Upper lobe of right lung (tissue), 1 donor: Measurements from ENCODE around the gene ERC2. TPM values are rescaled to one million over a fixed set of nuclear protein-coding genes. Genes with fewer than 3 reads are reported as not detected.

Source experiments
- ATAC-seq: fragments of 200-7000 bp; cut with Tn5 transposase; one replicate; pipeline ENCODE4 v1.9.1; 2020; ENCODE audit warnings: mild to moderate bottlenecking, moderate library complexity
- DNase-seq: peaks from one replicate; pipeline ENCODE4 v3.0.0-alpha.2; 2020
- H3K27ac ChIP-seq: fragments of 200-600 bp; one replicate; pipeline ENCODE4 v1.8.0; 2022
- H3K27me3 ChIP-seq: fragments of 200-600 bp; one replicate; pipeline ENCODE4 v1.8.0; 2022; ENCODE audit warnings: mild to moderate bottlenecking
- H3K36me3 ChIP-seq: fragments of 200-600 bp; one replicate; pipeline ENCODE4 v1.8.0; 2022
- H3K4me1 ChIP-seq: fragments of 200-600 bp; one replicate; pipeline ENCODE4 v1.8.0; 2022
- H3K4me3 ChIP-seq: fragments of 200-600 bp; one replicate; pipeline ENCODE4 v1.8.0; 2022; ENCODE audit warnings: mild to moderate bottlenecking
- H3K9me3 ChIP-seq: fragments of 200-600 bp; one replicate; pipeline ENCODE4 v1.8.0; 2022
- intact Hi-C: fragments of 100-400 bp; cut with DNase I; formaldehyde crosslinking; loops from one replicate; pipeline ENCODE4 v1.11.0; 2022
- total RNA-seq: library from RNA; stranded (reverse); fragmentation: NEBNext Ultra II Directional; extraction: Animal tissue kit (Norgen Biotek cat#: 25700); gene quantifications from one replicate; pipeline ENCODE4 v1.2.1, GENCODE V29; 2021
- TF ChIP-seq, protein P1 (sequence below): fragments of 200-600 bp; IDR thresholded peaks from one replicate; pipeline ENCODE4 v1.8.0; 2022; ENCODE audit warnings: antibody characterized with exemption
- donor health status: DM: no; HTN: yes; CAD: no; lungs with severe emphysema.

The ERC2 gene
- total RNA-seq, 1 donor from 2014 or later: 1.4 TPM

DNA sequence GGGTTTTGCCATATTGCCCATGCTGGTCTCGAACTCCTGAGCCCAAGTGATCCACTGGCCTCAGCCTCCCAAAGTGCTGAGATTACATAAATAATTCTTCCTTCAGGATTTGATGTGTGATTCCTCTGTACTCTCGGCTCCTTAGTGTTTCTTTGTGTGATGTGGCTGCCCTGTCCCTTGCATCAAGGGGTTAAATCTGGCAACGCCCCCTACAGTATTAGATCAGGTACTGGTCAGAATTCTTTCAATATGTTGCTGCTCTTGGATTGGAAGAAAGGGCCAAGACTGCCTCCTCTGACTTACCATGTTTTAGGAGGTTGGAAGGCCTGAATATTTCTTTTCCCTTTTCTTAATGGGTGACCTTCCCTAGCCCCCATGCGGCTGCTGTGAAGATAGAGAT lies 590.6 kb downstream of the ERC2 start:
- peaks cover 5% of the 10 kb centered on the region for H3K4me1 ChIP-seq
- DNase-seq: no peak
- intact Hi-C loops: no loop called here
- no peaks in the 10 kb centered on the region for H3K27me3 ChIP-seq
- no peak overlapping the region for H3K4me3 ChIP-seq
- no peak overlapping the region for H3K27ac ChIP-seq
- H3K36me3 ChIP-seq: no peaks in the 10 kb centered on the region
- no peaks in the 10 kb centered on the region for H3K9me3 ChIP-seq
- TF ChIP-seq, protein P1, sequence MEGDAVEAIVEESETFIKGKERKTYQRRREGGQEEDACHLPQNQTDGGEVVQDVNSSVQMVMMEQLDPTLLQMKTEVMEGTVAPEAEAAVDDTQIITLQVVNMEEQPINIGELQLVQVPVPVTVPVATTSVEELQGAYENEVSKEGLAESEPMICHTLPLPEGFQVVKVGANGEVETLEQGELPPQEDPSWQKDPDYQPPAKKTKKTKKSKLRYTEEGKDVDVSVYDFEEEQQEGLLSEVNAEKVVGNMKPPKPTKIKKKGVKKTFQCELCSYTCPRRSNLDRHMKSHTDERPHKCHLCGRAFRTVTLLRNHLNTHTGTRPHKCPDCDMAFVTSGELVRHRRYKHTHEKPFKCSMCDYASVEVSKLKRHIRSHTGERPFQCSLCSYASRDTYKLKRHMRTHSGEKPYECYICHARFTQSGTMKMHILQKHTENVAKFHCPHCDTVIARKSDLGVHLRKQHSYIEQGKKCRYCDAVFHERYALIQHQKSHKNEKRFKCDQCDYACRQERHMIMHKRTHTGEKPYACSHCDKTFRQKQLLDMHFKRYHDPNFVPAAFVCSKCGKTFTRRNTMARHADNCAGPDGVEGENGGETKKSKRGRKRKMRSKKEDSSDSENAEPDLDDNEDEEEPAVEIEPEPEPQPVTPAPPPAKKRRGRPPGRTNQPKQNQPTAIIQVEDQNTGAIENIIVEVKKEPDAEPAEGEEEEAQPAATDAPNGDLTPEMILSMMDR: no peak
- ATAC-seq: no peak

DNA sequence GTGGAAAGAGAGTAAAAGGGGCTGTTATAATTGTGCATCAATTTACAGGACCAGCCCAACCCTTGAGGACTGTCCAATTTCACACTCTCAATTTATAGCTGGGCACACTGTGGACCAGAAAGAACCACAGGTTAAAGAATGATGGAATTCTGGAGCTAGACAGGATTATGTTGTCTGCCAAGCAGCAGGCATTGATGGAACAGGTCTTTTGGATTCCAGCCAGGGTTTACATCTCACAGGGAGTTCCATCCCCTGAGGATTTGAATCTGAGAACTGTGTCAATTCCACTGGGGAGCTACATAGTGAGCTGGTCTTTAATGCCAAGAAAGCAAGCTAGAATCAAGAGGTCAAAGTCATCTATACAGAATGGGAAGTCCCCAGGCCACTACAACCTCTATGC lies 591.7 kb downstream of the ERC2 start:
- peaks cover 5% of the 10 kb centered on the region for H3K4me1 ChIP-seq
- no peak overlapping the region for H3K27ac ChIP-seq
- no peaks in the 10 kb centered on the region for H3K9me3 ChIP-seq
- TF ChIP-seq, protein P1: no peak
- H3K36me3 ChIP-seq: no peaks in the 10 kb centered on the region
- no peaks in the 10 kb centered on the region for H3K27me3 ChIP-seq
- H3K4me3 ChIP-seq: no peak overlapping the region
- intact Hi-C loops: no loop called here
- no peak for ATAC-seq
- no peak for DNase-seq

DNA sequence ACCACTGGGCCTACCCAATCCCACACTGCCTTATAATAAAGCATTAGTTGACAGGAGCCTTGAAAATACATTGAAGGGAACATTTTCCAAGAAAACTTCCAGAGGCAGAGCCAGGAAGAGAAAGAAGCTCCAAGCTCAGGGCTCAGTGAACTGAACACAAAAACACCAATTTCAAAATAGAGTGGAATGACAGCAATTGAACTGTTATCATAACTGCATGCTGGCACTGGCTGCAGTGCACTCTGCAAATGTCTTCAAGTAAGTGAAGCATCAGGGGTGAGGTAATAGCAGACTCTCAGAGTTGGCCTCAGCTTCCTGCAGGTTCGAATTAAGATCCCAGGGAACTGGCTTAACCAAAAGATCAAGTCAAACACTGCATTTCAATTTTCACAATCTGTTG lies 593.2 kb downstream of the ERC2 start:
- no peaks in the 10 kb centered on the region for H3K27me3 ChIP-seq
- H3K4me3 ChIP-seq: no peak overlapping the region
- H3K27ac ChIP-seq: no peak overlapping the region
- TF ChIP-seq, protein P1: no peak
- DNase-seq (no peak), ATAC-seq (no peak)
- H3K36me3 ChIP-seq: no peaks in the 10 kb centered on the region
- no peaks in the 10 kb centered on the region for H3K4me1 ChIP-seq
- H3K9me3 ChIP-seq: no peaks in the 10 kb centered on the region
- intact Hi-C loops: no loop called here

DNA sequence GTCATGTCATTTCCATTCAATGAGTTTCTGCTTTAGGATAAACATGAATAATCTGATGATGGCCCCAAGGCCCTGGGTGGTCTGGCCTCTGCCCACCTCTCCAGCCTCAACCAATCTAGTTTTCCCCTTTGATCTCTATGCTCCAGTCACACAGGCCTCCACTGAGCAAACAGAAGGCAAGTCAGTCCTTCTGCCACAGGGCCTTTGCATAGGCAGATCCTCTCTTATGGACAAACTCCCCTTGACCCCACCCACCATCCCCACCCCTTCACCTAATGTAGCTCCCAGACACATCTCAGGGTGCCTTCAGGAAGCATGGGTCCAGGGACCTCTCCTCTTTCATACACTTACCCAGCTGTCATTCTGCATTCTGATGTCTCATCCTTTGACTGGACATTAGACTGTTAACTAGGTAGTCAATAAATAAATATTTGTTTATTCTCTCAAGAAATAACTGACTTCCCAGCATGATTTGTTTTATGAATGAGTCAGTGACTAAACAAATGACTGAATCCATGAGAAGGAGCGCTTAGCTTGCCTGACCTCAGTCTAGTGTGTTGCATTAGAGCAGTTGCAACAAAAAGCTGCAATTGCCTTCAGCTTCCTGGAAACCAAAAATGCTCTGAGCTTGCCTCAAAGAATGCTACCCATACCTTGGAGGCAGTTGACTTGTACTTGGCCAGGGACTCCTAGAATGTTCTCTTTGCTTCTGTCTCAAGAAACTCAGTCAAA lies 594.6 kb downstream of the ERC2 start:
- H3K27ac ChIP-seq: no peak overlapping the region
- TF ChIP-seq, protein P1: no peak
- DNase-seq (no peak), ATAC-seq (no peak)
- no peaks in the 10 kb centered on the region for H3K36me3 ChIP-seq
- no peaks in the 10 kb centered on the region for H3K4me1 ChIP-seq
- no peaks in the 10 kb centered on the region for H3K27me3 ChIP-seq
- intact Hi-C loops: no loop called here
- no peaks in the 10 kb centered on the region for H3K9me3 ChIP-seq
- H3K4me3 ChIP-seq: no peak overlapping the region

DNA sequence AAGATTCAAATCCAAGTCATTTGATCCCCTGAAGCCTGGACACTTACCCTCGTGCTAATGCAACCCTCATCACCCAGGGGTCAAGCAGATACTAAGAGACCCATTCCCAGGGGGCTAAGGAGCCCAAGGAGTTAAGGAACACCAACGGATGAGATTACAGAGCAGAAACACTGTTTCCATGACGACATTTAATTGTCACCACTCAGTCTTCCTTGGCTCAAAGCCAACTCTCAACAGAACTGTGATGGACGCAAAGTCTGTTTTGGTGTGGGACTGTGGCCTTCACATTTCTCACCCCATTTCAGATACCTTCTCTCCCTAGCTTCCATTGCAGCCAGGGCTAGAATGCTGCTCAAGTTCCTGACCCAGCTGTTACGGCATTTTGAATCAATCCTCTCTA lies 597.7 kb downstream of the ERC2 start:
- no peak for DNase-seq
- Histone ChIP-seq H3K36me3 (no peaks in the 10 kb centered on the region), H3K27me3 (no peaks in the 10 kb centered on the region), H3K27ac (no peak overlapping the region), H3K4me1 (no peaks in the 10 kb centered on the region), H3K4me3 (no peak overlapping the region), H3K9me3 (no peaks in the 10 kb centered on the region)
- no peak for ATAC-seq
- TF ChIP-seq, protein P1: no peak
- intact Hi-C loops: no loop called here

DNA sequence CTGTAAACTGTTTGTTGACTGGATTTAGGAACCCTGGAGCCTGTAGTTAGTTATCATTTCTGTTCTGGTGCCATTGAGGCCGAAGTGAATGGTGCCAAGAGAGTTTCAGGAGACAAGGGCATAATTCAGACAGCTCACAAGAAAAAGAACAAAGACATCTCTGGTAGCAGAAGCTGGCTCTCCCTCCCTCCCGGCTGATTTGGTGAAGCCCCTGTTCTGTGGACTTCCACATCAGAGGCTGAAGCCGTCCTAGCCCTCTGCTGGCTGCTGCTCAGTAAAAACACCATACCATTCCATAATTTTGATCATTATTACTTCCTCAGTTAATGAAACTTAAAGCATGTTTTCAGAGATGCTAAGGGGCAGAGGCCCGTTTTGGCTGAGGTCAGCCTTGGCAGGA lies 599.9 kb downstream of the ERC2 start:
- intact Hi-C loops: no loop called here
- Histone ChIP-seq H3K9me3 (no peaks in the 10 kb centered on the region), H3K36me3 (no peaks in the 10 kb centered on the region), H3K4me1 (no peaks in the 10 kb centered on the region), H3K27ac (no peak overlapping the region), H3K4me3 (no peak overlapping the region), H3K27me3 (no peaks in the 10 kb centered on the region)
- DNase-seq (no peak), ATAC-seq (no peak)
- TF ChIP-seq, protein P1: no peak
